HepG2 (cell line): ENCODE data around the gene FAAP100. TPM values are rescaled to one million over a fixed set of nuclear protein-coding genes. Genes with fewer than 3 reads are reported as not detected.

Source experiments
- BATF2 ChIP-seq: sonication (generic); formaldehyde crosslinking; IDR thresholded peaks from 2 replicates; pipeline ENCODE4 v1.8.0; 2022; ENCODE audit warnings: mild to moderate bottlenecking, missing genetic modification reagents, moderate library complexity
- IKZF4 ChIP-seq: sonication (generic); formaldehyde crosslinking; IDR thresholded peaks from 2 replicates; pipeline ENCODE4 v1.5.1; 2020; ENCODE audit warnings: borderline replicate concordance, mild to moderate bottlenecking, low read depth, missing genetic modification reagents; ENCODE audit errors: not compliant biosample characterization
- MLLT10 ChIP-seq: sonication (generic); formaldehyde crosslinking; IDR thresholded peaks from 2 replicates; pipeline ENCODE4 v1.4.0; 2020; ENCODE audit warnings: missing genetic modification reagents
- NFE2 ChIP-seq: sonication (generic); formaldehyde crosslinking; IDR thresholded peaks from 2 replicates; pipeline ENCODE4 v1.4.0; 2020; ENCODE audit warnings: missing genetic modification reagents
- NONO ChIP-seq, 2 experiments: fragments of 450-650 bp in 1 of 2; sonication (generic) in 1 of 2; formaldehyde crosslinking in 1 of 2; IDR thresholded peaks in 1 of 2; conservative IDR thresholded peaks in 1 of 2; 2 replicates each; pipeline versions ENCODE4 v1.6.1 to v1.8.0; 2017 to 2022; ENCODE audit warnings: mild to moderate bottlenecking in 1 of 2, missing genetic modification reagents in 1 of 2, moderate library complexity in 1 of 2
- NR2C2 ChIP-seq: sonication (generic); formaldehyde crosslinking; IDR thresholded peaks from 2 replicates; pipeline ENCODE4 v1.4.0; 2020; ENCODE audit warnings: missing genetic modification reagents, mild to moderate bottlenecking, moderate library complexity, borderline replicate concordance
- PITX1 ChIP-seq: sonication (generic); formaldehyde crosslinking; IDR thresholded peaks from 2 replicates; pipeline ENCODE4 v1.5.1; 2020; ENCODE audit warnings: mild to moderate bottlenecking, missing genetic modification reagents
- PRMT3 ChIP-seq: sonication (generic); formaldehyde crosslinking; IDR thresholded peaks from 2 replicates; pipeline ENCODE4 v1.8.1; 2022; ENCODE audit warnings: low read depth, mild to moderate bottlenecking, moderate library complexity, missing genetic modification reagents, borderline replicate concordance
- SIX4 ChIP-seq: sonication (generic); formaldehyde crosslinking; IDR thresholded peaks from 2 replicates; pipeline ENCODE4 v1.4.0; 2020; ENCODE audit warnings: missing genetic modification reagents
- ZNF563 ChIP-seq: sonication (generic); formaldehyde crosslinking; IDR thresholded peaks from 2 replicates; pipeline ENCODE4 v1.8.0; 2022; ENCODE audit warnings: mild to moderate bottlenecking, moderate library complexity, missing genetic modification reagents
- ZNF678 ChIP-seq: sonication (generic); formaldehyde crosslinking; IDR thresholded peaks from 2 replicates; pipeline ENCODE4 v1.4.0; 2020; ENCODE audit warnings: mild to moderate bottlenecking, missing genetic modification reagents
- ZNF713 ChIP-seq: sonication (generic); formaldehyde crosslinking; IDR thresholded peaks from 2 replicates; pipeline ENCODE4 v1.4.0; 2020; ENCODE audit warnings: mild to moderate bottlenecking, missing genetic modification reagents
- polyA plus RNA-seq, 8 experiments: library from polyadenylated mRNA; depleted of rRNA in 3 of 8; stranded (reverse) in 7 of 8; unstranded in 1 of 8; fragments of >200 nt; fragmentation: Illumina TruSeq in 4 of 8; extraction: Trizol in 4 of 8; gene quantifications; 2 replicates each; pipeline versions ENCODE4 v1.2.1 to v1.2.3, GENCODE V29; 2011 to 2016; ENCODE audit warnings: low read depth in 4 of 8, missing spikeins in 1 of 8, mixed read lengths in 1 of 8; ENCODE audit not compliant: insufficient read depth in 1 of 8
- total RNA-seq, 5 experiments: library from RNA; depleted of rRNA; stranded (reverse); fragments of >200 nt; fragmentation: Illumina TruSeq; extraction: Trizol; gene quantifications; 2 replicates each; pipeline ENCODE4 v1.2.3, GENCODE V29; 2016; ENCODE audit warnings: low read depth in 1 of 5
- TF ChIP-seq, protein P1 (sequence below): sonication (generic); formaldehyde crosslinking; IDR thresholded peaks from 2 replicates; pipeline ENCODE4 v1.9.0; 2021; ENCODE audit warnings: mild to moderate bottlenecking, missing genetic modification reagents
- TF ChIP-seq, protein P2 (sequence below): sonication (generic); formaldehyde crosslinking; IDR thresholded peaks from 2 replicates; pipeline ENCODE4 v1.4.0; 2020; ENCODE audit warnings: missing genetic modification reagents, borderline replicate concordance
- TF ChIP-seq, protein P3 (sequence below): sonication (generic); formaldehyde crosslinking; IDR thresholded peaks from 2 replicates; pipeline ENCODE4 v1.4.0; 2020; ENCODE audit warnings: mild to moderate bottlenecking, missing genetic modification reagents
- TF ChIP-seq, protein P4 (sequence below): sonication (generic); formaldehyde crosslinking; IDR thresholded peaks from 2 replicates; pipeline ENCODE4 v1.4.0; 2020; ENCODE audit warnings: missing genetic modification reagents

The FAAP100 gene
- total and polyA plus RNA-seq, 2 of the 13 experiments (the other 11 are each of a cell fraction or from before 2014, with no cell fraction given): 7.6 to 20.8 TPM

DNA sequence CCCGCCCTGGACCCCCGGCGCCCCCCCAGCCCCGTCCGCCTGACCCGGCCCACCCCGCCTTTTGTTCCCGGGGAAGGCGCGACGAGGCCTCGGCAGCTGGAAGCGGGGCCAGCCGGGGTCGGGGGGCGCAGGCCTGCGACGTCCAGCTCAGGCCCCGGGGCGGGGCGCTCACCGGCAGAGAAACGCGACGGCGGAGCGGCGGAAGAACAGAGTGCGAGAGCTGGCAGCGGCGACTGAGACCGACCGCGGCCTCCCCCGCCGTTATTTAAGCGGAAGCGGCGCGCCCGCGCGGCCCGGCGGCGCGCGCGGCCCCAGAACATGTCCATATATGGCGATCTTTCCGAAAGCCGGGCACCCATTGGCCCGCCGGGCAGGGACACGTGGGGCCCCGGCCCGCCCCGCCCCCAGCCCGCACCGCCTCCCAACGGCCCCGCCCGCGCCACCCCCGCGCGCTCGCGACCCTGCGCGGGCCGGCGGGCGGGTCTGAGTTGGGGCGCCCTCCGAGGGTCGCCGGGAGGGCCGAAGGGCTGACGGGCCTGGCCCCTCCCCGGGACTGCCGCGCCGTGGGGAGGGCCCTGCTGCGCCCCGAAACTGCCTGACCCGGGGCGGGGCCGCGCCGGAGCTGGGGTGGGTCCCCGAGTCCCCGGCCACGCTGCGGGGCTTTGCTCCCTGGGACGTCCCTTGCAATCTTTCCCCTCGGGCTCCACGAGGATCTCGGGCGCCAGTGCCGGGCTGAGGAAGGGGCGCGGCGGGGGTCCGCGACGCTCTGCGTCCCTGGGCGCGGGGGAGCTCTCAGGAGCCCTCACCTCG, 39.4 kb downstream of the FAAP100 start, which contains the start of gene ACTG1 (continued):
- TF ChIP-seq PRMT3 (no peak), IKZF4 (CRISPR knock-in tag) (no peak), NFE2 (CRISPR knock-in tag) (no peak), MLLT10 (CRISPR knock-in tag) (no peak), NR2C2 (CRISPR knock-in tag) (no peak; the same call in 1 of the 2 replicates), BATF2 (no peak), ZNF713 (no peak), ZNF563 (peak; percentile 57; the same call in 1 of the 2 replicates), NONO (IDR thresholded peaks at IDR 0.05) (no peak), NONO (CRISPR knock-in tag; conservative IDR thresholded peaks at IDR 0.05) (no peak), ZNF678 (CRISPR knock-in tag) (no peak), SIX4 (no peak), PITX1 (no peak)
- TF ChIP-seq, protein P1, sequence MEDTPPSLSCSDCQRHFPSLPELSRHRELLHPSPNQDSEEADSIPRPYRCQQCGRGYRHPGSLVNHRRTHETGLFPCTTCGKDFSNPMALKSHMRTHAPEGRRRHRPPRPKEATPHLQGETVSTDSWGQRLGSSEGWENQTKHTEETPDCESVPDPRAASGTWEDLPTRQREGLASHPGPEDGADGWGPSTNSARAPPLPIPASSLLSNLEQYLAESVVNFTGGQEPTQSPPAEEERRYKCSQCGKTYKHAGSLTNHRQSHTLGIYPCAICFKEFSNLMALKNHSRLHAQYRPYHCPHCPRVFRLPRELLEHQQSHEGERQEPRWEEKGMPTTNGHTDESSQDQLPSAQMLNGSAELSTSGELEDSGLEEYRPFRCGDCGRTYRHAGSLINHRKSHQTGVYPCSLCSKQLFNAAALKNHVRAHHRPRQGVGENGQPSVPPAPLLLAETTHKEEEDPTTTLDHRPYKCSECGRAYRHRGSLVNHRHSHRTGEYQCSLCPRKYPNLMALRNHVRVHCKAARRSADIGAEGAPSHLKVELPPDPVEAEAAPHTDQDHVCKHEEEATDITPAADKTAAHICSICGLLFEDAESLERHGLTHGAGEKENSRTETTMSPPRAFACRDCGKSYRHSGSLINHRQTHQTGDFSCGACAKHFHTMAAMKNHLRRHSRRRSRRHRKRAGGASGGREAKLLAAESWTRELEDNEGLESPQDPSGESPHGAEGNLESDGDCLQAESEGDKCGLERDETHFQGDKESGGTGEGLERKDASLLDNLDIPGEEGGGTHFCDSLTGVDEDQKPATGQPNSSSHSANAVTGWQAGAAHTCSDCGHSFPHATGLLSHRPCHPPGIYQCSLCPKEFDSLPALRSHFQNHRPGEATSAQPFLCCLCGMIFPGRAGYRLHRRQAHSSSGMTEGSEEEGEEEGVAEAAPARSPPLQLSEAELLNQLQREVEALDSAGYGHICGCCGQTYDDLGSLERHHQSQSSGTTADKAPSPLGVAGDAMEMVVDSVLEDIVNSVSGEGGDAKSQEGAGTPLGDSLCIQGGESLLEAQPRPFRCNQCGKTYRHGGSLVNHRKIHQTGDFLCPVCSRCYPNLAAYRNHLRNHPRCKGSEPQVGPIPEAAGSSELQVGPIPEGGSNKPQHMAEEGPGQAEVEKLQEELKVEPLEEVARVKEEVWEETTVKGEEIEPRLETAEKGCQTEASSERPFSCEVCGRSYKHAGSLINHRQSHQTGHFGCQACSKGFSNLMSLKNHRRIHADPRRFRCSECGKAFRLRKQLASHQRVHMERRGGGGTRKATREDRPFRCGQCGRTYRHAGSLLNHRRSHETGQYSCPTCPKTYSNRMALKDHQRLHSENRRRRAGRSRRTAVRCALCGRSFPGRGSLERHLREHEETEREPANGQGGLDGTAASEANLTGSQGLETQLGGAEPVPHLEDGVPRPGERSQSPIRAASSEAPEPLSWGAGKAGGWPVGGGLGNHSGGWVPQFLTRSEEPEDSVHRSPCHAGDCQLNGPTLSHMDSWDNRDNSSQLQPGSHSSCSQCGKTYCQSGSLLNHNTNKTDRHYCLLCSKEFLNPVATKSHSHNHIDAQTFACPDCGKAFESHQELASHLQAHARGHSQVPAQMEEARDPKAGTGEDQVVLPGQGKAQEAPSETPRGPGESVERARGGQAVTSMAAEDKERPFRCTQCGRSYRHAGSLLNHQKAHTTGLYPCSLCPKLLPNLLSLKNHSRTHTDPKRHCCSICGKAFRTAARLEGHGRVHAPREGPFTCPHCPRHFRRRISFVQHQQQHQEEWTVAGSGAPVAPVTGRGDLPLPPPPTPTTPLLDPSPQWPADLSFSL (CRISPR knock-in tag): no peak
- TF ChIP-seq, protein P2, sequence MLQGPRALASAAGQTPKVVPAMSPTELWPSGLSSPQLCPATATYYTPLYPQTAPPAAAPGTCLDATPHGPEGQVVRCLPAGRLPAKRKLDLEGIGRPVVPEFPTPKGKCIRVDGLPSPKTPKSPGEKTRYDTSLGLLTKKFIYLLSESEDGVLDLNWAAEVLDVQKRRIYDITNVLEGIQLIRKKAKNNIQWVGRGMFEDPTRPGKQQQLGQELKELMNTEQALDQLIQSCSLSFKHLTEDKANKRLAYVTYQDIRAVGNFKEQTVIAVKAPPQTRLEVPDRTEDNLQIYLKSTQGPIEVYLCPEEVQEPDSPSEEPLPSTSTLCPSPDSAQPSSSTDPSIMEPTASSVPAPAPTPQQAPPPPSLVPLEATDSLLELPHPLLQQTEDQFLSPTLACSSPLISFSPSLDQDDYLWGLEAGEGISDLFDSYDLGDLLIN: peak; percentile 60; the same call in 1 of the 2 replicates
- TF ChIP-seq, protein P3, sequence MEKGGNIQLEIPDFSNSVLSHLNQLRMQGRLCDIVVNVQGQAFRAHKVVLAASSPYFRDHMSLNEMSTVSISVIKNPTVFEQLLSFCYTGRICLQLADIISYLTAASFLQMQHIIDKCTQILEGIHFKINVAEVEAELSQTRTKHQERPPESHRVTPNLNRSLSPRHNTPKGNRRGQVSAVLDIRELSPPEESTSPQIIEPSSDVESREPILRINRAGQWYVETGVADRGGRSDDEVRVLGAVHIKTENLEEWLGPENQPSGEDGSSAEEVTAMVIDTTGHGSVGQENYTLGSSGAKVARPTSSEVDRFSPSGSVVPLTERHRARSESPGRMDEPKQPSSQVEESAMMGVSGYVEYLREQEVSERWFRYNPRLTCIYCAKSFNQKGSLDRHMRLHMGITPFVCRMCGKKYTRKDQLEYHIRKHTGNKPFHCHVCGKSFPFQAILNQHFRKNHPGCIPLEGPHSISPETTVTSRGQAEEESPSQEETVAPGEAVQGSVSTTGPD (CRISPR knock-in tag): no peak
- TF ChIP-seq, protein P4, sequence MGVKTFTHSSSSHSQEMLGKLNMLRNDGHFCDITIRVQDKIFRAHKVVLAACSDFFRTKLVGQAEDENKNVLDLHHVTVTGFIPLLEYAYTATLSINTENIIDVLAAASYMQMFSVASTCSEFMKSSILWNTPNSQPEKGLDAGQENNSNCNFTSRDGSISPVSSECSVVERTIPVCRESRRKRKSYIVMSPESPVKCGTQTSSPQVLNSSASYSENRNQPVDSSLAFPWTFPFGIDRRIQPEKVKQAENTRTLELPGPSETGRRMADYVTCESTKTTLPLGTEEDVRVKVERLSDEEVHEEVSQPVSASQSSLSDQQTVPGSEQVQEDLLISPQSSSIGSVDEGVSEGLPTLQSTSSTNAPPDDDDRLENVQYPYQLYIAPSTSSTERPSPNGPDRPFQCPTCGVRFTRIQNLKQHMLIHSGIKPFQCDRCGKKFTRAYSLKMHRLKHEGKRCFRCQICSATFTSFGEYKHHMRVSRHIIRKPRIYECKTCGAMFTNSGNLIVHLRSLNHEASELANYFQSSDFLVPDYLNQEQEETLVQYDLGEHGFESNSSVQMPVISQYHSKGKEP: peak; percentile 86
